HG03575 (cell line): ENCODE data around the gene TNFRSF1B.

Source experiments
- ATAC-seq: cut with Tn5 transposase; IDR thresholded peaks from one replicate; pipeline ENCODE4 v1.9.1; 2021; ENCODE audit not compliant: unreplicated experiment, insufficient number of reproducible peaks, low FRiP score; ENCODE audit errors: extremely low read depth

Gene TNFRSF1B

GRCh38 chr1:12140515-12141162 is 26.2 kb upstream of the TNFRSF1B start:
- ATAC-seq: no peak

DNA sequence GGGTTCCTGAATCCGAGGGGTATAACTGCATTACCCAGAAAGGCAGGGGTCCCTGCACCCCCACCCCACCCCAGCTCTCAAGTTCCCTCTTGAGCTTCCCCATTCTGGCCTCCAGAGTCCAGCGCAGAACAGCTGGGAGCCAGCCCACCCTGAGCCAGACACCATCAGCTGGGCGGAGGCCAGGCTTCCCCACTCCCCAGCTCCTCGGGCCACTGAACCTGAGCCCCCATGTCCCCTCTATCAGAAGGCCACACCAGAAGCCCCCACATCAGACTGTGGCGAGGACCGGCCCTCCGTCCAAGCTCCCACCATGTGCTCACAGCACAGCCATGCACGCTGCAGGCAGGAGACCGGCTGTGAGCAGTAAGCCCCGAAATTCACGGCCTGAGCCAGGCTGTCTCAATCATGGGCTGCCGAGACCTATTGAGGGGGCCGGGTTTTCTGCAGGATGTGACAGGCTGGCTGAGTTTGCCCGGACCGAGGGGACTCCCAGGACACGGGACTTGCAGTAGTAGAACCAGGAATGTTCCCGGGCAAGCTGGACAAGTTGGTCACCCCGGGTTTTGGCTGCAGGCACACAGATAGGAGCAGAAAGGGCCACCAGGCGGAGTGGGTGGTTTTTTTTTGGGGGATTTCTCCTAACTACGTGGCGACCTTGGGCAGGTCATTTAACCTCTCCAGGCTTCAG is 25.5 kb upstream of the TNFRSF1B start:
- ATAC-seq: no peak

GRCh38 chr1:12142141-12142823 is 24.5 kb upstream of the TNFRSF1B start:
- no peak for ATAC-seq

- ATAC-seq: no peak
These were observed 23.7 kb upstream of the TNFRSF1B start for GRCh38 chr1:12142891-12143630.

- no peak for ATAC-seq
These were observed 23.1 kb upstream of the TNFRSF1B start for GRCh38 chr1:12143631-12144155.

DNA sequence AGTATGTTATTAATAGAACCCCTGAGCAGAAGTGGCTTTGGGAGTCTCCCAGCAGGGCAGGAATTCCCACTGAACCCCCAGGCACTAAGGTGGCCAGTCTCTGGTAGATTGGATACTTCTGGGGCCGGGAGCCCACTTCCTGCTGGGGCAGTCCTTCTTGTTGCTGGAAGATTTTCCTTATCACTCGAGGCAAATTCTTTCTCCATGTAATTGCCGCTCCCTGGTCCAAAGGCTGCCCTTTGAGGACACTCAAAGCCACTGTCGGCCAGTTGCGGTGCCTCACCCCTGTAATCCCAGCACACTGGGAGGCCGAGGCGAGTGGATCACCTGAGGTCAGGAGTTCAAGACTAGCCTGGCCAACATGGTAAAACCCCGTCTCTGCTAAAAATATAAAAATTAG is 22.6 kb upstream of the TNFRSF1B start:
- no peak for ATAC-seq

- no peak for ATAC-seq
These were observed 21.8 kb upstream of the TNFRSF1B start for GRCh38 chr1:12144969-12145368.

- no peak for ATAC-seq
These were observed 21.0 kb upstream of the TNFRSF1B start for GRCh38 chr1:12145616-12146342.

- ATAC-seq: no peak
These were observed 20.3 kb upstream of the TNFRSF1B start for GRCh38 chr1:12146343-12147112.

- ATAC-seq: no peak
These were observed 19.5 kb upstream of the TNFRSF1B start for GRCh38 chr1:12147201-12147701.

DNA sequence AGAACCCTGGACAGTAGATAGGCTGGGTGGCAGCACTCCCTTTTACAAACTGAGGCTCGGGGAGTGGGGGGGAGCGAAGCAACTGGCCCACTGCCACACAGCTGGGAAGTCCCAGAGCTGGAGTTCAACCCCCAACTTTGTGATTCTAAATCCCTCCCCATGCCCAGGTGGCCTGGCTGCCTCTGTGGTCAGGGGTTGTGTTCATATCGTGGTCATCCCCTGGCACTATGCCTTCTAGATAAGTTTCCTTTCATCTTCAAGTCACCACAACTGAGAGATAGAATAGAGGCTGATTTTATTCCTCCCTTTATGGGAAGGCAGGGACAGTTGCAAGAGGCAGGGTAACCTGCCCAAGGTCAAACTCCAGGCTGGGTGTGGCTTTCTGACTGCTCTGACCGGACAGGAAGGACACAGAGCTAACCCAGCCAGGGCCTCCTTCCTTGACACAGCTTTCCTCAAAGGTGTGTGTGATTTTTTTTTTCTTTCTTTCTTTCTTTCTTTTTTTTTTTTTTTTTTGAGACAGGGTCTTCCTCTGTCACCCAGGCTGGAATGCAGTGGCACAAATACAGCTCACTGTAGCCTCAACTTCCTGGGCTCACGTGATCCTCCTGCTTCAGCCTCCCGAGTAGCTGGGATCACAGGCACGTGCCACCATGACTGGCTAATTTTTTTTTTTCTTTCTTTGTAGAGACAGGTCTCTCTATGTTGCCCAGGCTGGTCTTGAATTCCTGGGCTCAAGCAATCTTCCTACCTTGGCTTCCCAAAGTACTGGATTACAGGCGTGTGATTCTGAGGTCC is 18.4 kb upstream of the TNFRSF1B start:
- ATAC-seq: no peak

GRCh38 chr1:12148958-12149790 is 17.6 kb upstream of the TNFRSF1B start:
- no peak for ATAC-seq

- no peak for ATAC-seq
These were observed 17.0 kb upstream of the TNFRSF1B start for GRCh38 chr1:12149791-12150175.

DNA sequence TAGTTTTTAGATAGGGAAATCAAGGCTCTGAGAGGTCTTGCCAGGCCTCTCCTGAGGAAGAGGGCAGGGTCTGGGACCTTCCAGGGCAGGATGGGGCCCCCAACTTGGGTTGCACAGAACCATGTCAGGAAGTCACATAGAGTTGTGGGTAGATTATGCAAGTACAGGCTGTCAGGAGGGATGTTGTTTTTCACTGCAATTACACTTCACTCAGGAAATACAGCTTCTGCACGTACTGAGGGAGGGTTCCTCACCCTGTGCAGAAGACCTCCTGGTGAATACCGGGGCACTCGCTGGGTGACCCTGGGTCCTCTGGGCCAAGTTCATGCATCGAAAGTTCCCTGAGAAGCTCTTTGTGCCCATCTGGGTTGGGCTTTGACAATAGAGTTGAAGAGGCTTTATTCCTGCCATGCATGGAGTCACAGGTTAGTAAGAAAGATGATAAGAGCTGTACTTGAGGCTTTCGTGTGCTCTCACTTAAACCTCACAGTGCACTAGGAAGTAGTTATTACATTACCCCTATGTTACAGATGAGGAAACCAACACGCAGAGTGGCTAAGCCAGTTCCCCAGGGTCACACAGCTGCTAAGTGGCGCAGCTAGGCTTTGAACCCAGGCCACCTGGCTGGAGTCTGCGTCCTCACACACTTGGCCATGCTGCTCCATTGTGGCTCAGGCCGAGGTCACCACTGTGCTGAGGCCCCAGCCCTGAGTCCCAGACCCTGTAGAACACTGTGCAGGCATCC is 16.2 kb upstream of the TNFRSF1B start:
- no peak for ATAC-seq

GRCh38 chr1:12151465-12151864 is 15.3 kb upstream of the TNFRSF1B start:
- ATAC-seq: no peak
